HG03060 (cell line): ENCODE data around the gene TEPSIN.
A peak's percentile ranks its signal among the peaks of the same experiment; 100 is the strongest.

Experiments used
- ATAC-seq: cut with Tn5 transposase; IDR thresholded peaks from one replicate; pipeline ENCODE4 v1.9.1; 2021; ENCODE audit warnings: low read depth, moderate number of reproducible peaks; ENCODE audit not compliant: unreplicated experiment

Gene TEPSIN, protein sequence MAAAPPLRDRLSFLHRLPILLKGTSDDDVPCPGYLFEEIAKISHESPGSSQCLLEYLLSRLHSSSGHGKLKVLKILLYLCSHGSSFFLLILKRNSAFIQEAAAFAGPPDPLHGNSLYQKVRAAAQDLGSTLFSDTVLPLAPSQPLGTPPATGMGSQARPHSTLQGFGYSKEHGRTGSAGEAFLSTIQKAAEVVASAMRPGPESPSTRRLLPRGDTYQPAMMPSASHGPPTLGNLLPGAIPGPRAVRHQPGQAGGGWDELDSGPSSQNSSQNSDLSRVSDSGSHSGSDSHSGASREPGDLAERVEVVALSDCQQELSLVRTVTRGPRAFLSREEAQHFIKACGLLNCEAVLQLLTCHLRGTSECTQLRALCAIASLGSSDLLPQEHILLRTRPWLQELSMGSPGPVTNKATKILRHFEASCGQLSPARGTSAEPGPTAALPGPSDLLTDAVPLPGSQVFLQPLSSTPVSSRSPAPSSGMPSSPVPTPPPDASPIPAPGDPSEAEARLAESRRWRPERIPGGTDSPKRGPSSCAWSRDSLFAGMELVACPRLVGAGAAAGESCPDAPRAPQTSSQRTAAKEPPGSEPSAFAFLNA

DNA sequence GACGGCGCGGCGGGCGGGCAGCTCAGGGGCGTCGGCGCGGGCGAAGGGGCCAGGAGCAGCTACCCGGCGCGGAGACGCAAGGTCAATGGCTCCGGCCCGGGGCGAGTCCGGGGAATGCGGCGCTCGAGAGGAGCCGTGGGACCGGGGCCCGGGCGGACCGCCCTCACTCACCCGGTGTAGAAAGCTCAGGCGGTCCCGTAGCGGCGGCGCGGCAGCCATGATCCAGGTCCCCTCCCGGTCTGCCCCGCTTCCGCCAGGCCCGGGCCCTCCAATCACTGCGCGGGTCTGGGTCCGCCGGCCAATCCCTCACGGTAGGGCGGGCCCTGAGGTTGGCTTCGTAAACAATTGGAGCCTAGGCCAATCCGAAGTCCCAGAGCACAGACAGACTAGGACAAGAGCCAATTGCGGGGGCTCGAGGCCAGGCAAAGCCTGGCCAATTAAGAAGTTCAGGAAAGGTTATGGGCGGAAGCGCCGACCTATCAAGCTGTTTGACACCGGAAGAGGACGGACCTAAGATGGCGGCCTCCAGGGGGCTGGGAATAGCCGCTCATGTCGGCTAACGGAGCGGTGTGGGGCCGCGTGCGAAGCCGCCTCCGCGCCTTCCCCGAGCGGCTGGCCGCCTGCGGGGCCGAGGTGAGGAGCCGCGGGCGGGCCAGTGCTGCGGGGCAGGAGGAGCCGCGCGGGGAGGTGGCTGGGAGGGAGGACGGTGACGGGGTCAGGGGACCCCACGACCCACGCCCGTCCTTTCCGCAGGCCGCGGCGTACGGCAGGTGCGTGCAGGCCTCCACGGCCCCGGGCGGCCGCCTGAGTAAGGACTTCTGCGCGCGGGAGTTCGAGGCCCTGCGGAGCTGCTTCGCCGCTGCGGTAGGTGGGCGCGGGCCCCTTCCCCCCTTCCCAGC lies at the start of gene TEPSIN, which contains the start of gene NDUFAF8:
Gene TEPSIN (minus strand): TSS at position 241 of the 899 bp plus-strand sequence. CDS start 22 bp downstream, at position 219.
Gene NDUFAF8 (plus strand): TSS at position 504 of the 899 bp plus-strand sequence. CDS start 46 bp downstream, at position 550.
- ATAC-seq: peak; percentile 85

DNA sequence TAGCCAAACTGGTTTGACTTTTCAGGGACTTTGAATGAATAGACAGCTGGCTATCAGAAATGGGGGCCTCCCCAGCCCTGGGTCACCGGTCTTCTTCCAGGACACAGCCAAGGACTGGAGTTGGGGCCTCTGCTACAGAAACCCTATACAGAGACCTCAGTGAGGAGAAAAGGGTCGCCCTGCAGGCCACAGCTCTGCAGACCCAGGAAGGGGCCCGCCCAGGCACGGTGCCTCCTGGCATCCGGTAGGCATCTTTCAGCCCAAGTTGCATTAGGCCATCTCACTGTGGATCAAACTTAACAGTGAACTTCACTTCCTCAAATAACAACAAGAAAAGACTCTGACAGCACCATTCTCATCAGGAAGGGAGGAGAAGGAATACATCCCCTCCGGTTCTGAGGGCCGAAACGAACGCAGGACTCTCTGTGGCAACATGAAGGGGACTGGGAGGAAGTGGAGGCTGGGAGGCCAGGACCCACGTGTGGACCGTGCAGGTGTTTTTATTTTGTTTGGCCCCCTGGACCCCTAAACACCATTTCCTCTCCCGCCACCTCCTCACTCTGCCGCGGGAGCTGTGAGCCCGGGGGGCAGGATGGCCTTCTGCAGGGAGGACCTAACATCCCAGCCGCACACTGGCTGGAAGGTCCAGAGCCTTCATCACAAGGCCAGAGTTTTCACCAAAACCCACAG lies 49.0 kb upstream of the TEPSIN start:
- no peak for ATAC-seq

DNA sequence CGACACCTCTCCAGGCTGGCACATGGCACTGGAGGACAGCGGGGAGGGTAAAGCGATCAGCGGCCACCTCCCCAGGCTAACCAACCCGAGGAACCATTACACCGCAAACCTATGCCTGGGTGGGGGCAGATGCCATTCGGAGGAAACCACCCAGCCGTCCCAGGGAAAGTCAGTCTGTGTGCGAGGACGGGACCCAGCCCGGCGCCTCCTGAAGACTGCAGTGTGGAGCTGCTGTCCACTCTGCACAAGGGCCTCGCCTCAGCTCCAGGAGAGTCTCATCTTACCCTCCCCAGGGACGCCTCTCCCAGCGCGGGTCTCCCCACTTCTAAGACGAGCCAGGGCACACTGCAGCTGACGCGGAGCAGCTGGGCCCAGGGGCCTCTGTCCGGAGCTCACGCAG lies 48.3 kb upstream of the TEPSIN start:
- ATAC-seq: no peak

DNA sequence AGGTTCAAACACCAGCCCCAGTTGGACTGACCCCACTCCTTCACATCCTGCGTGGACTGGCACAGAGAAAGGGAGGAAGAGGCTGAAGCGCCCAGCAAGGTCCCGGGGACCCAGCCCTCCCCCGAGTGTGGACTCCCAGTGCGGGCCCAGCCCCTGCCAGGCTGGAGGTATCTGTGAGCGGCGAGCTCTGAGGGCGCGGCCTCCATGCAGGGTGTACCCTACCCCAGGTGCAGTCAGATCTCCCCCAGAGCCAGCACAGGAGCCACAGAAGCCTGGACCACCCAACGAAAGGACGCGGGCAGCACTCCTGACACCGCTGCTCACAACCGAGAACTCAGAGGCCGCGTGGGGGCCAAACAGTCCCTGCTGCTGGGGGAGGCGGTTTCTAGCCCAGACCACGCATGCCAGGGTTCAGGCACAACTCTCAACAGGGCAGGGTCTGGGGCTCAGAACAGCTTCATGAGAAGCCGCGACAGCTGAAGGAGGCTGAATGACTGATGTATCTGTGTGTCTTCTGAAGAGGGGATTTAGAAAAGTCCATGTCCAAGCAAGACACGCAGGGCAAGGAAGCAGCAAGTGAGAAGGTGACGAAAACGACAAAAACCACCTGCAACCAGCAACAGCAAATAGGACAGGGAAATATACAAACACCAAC lies 47.8 kb upstream of the TEPSIN start:
- ATAC-seq: no peak

DNA sequence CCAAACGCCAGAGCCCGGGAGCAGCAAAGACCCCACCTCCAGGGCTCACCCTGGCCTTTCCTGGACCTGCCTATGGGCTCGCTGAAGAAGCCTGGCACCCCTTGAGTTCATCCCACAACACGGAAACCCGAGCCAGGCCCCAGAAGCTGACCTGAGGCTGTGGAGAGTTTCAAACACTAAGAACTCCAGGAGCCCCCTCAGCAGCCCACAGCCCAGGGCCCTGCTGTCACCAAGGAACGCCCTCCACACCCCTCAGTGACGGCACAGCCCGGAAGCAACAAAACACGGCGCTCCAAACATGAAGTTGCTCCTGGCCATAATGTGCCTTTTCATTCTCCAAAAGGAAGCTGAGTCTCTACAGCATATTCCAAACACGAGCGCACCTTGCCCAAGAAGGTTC lies 47.0 kb upstream of the TEPSIN start:
- ATAC-seq: no peak

DNA sequence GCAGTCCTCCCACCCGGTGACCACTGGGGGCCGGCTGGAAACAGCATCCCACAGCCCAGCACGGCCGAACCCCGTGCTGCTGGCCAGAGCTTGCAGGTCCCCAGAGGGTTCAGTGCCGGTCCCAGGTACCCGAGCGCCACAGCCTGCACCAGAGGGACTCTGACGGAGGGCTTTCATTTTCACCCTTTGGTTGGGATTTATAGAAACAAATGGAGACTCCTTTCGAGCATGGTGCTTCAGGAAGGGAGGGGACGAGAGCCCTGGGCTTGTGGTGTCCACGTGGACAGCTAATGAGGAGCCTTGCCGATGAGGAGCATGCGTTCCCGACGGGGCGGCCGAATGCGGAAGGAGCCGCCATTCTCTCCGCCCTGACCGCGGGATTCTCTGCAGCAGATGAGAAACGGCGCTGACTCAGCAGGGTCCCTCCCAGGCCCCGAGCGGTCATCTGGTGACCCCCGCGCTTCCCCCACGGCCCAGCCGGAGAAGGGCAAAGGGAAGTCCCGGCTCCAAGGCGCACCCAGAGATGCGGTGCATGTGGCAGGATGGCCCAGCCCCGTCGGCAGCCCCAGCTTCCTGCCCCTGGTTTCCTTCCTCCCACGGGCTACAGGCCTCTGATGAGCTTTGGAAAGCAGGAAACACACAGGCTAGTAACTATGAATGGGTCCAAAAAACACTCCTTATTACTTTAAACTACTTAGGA lies 46.5 kb upstream of the TEPSIN start:
- ATAC-seq: no peak

DNA sequence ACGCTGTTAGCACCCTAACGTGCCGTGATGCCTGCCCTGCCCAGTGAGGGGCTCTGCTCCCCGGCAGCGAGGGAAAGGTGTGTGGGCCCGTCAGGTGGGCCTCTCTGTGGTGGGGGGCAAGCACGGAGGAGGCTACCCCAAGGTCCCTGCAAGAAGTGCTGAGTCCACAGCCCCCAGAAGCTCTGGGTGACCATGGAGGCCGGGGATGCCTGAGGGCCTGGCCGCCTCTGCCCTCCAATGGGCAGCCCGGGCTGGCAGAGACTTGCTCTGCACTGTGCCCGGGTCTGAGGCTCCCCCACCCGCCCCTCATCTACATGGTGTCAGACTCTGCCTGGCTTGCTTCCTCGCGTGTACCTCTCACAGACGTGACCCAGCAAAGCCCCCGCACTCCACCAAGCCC lies 44.0 kb upstream of the TEPSIN start:
- ATAC-seq: no peak

DNA sequence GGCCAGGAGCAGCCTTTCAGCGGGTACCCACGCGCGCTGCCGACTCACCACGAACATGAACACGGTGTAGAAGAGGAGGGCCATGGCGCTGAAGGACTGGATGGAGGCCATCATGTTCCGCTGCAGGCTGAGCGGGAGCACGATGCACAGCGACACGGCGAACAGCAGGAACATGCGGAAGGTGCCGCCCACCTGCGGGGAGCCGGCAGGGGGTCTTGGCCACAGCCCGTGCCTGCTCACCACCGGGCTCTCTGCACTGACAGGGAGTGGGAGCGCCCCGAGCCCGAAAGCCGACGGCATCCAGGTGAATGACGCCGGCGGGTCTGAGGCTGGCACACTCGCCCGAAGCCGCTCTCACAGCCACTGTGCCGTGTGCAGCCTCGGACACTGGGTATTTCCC lies 43.3 kb upstream of the TEPSIN start:
- no peak for ATAC-seq

DNA sequence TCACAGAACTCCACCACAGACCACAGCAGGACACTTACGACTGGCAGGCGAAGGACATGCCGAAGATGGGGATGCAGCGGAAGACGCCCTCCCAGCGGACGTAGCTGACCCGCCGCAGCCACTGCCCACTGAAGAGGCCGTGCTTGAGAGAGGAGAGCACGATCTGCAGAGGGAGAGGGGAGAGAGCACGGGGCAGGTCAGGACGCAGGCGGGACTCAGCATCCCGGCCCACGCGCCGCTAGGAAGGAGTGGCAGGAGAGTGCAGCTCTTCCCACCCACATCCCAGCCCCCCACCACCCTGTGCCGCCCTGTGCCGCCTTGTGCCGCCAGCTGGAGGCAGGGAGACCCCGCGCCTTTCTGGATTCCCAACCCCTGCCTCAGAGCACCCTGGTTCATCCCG lies 41.7 kb upstream of the TEPSIN start:
- no peak for ATAC-seq

DNA sequence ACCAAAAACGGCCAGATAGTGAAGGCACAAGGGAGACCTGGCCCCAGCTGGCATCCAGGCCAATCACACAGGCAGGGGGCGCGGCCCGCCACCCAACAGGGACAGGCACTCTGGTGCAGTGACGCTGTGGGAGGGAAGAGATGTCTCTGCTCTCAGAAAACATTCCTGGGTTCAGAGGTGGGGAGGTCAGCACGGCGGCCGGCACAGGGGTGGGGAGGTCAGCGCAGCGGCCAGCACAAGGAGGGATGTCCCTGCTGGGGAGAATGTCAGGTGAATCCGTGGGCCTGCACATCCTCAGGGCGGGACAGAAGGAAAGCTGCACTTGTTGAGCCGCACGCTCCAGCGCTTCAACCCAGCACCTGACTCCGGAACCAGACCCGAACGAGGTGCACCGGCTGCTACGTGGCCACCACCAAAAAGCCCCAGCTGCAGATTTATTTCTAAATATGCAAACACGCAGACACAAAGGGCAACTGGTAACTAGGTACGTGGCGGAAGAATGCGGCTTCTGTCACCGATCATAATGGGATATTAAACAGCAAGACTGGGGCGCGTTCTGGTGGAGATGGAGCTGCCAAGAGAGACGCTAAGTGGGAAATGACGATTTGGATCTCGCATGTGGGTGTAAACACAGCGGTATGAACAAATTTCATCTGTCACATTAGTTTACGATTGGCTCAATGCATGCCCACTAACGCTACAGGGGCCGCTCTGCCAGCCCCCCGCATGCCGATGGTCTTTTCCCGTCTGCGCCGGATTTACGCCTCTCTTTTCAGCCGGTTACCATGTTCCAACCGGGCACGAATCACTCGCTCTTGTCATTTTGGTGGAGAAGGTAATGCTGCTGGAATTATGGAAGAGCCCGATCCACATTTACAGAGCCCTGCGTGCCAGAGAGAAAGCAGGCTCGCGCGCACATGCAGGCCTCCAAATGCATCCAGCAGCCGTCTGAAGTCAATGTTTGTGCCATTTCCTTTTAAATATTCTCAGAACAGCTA lies 40.7 kb upstream of the TEPSIN start:
- ATAC-seq: no peak

DNA sequence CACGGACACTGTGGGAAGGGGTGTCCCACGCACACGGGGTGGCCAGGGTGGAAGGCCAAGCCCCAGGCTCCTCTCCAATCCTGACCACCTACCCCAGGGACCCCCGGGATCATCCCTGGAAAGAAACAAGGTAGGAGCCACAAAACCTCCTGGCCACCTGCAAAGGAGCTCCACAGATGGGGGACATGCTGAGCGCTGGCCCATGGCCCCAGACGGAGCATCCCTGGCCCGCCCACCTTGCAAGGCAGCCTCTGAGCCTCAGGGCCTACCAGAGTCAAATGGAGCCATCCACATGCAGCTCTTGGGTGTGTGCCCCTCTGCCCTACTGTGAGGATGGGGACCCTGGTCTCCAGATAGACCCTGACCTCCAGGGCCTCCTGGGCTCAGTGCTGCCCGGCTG lies 40.0 kb upstream of the TEPSIN start:
- ATAC-seq: no peak

DNA sequence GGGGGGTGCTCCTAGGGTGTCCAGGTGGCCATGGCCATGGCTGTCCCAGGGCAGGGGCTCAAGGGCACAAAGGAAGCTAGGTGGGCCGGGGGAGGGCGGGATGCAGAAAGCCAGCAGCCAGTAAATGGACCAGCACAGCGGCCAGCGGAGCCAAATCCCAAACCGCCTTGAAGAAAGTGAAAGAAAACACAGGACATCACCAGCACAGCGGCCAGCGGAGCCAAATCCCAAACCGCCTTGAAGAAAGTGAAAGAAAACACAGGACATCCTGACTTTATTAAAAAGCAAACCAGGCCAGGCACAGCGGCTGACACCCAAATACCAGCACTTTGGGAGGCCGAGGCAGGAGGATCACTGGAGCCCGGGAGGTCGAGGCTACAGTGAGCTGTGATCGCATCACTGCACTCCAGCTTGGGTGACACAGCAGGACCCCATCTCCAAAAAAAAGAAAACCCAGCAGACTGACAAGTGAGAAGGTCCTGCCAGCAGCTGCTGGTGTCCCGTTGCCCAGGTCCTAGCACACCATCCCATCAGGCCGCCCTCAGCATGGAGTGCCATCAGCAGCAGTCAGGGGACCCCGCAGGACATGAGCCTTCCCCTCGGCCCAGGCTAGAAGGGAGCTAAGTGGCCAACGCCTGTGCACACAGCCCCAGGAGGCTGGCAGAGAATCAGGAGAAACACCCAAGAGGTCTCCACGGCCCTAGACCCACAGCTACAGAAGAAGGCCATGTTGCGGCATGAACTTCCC lies 39.3 kb upstream of the TEPSIN start:
- ATAC-seq: no peak

DNA sequence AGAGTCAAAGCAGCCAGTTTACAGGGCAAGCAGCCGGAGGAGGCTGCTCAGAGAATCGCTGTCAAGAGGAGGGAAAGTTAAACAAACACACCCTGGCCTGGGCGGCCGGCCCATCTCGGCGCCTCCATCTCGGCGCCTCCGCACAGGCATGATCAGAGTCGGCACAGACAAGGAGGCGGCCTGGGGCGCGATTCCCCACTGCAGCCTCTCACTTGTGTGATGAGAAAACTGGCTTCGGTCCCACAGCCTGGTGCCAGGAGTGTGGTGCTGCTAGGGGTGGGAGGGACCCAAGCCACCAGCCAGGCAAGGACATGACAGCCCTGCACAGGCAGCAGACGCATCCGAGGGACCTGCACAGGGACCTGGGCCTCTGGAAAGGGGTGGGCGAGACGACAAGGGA lies 38.6 kb upstream of the TEPSIN start:
- no peak for ATAC-seq

DNA sequence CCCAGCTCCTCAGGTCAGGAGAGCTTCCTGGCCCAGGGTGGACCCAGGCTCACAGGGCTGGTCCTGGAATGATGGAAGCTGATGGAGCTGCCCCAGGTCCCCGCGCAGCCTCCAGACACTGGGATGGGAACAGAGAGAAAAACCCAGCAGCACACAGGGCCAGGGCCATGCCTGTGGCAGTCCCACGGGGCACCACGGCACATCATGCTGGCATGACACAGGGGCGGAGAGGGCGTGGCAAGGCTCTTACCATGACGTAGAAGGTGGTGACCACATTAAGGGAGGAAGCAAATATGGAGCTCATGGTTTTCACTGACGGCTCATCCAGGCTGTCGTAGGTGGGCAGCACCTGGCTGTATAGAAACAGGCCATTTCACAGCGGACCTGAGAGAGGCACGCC lies 37.9 kb upstream of the TEPSIN start:
- no peak for ATAC-seq

DNA sequence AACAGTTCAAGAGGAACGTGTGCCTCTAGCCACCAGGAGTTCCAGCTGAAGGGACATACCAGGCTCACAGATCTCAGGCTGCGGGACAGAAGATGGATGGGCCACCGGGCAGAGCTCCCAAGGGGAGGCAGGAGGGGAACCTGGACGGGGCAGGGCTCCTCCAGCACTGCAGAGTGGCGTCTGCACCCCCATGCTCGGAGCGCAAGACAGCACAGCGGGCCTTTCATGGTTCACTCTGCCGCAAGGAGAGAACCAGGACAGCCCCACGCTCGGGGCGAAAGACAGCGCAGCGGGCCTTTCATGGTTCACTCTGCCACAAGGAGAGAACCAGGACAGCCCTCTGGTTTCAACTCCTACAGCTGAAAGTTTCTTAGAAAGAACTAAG lies 35.6 kb upstream of the TEPSIN start:
- no peak for ATAC-seq

DNA sequence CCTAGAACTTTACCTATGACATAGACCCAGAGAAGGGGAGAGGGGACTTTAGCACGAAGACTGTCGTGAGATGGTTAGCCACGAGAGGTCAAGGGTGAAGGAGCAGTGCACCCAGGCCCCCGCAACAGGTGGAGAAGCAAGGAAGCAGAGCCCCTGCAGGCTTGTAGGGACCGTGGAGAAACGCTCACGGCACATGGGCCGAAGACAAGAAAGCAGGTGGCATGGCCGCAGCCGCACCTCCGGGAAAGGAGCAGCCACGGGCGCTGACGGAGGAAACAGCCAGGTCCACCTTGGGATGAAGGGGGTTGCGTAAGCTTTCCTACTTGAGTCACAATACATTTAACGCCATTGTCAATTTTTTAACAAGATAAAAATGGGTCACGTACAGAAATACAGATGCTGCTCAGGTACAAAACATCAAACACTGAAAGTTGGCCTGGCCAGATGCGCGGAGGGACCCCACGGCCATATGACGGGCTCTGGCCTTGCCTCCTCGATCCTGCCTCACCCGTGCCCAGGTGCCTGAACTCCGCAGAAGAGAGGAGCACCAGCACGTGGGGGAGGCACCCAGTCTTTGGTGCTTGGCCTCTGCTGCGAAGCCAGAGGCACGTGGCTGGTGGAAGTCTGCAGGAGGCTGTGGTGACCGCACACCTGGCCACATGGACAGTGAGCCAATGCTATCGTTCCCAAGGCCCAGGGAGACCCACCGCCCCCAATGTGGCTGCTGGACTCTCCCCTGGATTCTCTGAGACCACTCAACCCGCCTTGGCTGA lies 35.0 kb upstream of the TEPSIN start:
- no peak for ATAC-seq

DNA sequence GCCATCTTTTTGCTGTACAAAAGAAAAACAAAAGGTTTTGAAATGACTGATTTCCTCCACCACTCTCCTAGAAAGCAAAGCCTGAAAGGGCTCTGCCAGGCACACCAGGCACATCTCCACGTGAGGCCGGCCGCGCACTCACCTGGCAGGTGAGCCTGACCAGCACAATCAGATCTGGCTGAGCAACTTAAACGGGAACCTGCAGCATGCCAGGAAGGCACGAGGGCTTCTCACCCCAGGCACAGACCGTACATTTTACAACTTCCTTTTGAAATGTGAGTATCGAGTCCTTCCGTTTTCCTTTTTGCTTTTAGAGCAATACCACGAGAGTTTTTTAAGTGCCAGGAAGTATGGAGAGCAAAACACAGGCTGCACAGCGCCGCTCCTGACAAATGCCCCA lies 33.8 kb upstream of the TEPSIN start:
- no peak for ATAC-seq
